Epithelial cell of prostate (primary cell): Measurements from ENCODE around the gene ARHGAP40.

Experiments used
- DNase-seq: peaks from one replicate; pipeline ENCODE4 v3.0.0-alpha.2; 2011; ENCODE audit warnings: low read depth, low spot score
- H3K27ac ChIP-seq: fragments of 450-650 bp; 2 replicates; pipeline ENCODE4 v1.5.1; 2017; ENCODE audit warnings: mild to moderate bottlenecking

The ARHGAP40 gene

GRCh38 chr20:38616457-38616856 lies 14.8 kb downstream of the ARHGAP40 start:
- no peak for DNase-seq
- H3K27ac ChIP-seq: peak overlapping the region; percentile 76

- DNase-seq: peak; percentile 56
- H3K27ac ChIP-seq: peak overlapping the region; percentile 76
These were observed 15.6 kb downstream of the ARHGAP40 start for GRCh38 chr20:38617011-38617829.

GRCh38 chr20:38617830-38618196 lies 16.2 kb downstream of the ARHGAP40 start:
- DNase-seq: no peak
- peak overlapping the region; percentile 76 for H3K27ac ChIP-seq

- no peak for DNase-seq
- no peak overlapping the region for H3K27ac ChIP-seq
These were observed 18.8 kb downstream of the ARHGAP40 start for GRCh38 chr20:38620441-38620840.

- no peak for DNase-seq
- no peak overlapping the region for H3K27ac ChIP-seq
These were observed 21.5 kb downstream of the ARHGAP40 start for GRCh38 chr20:38623061-38623460.

- no peak overlapping the region for H3K27ac ChIP-seq
- no peak for DNase-seq
These were observed 22.5 kb downstream of the ARHGAP40 start for GRCh38 chr20:38624084-38624483.

- H3K27ac ChIP-seq: no peak overlapping the region
- DNase-seq: no peak
These were observed 24.3 kb downstream of the ARHGAP40 start for GRCh38 chr20:38625896-38626295.

- no peak for DNase-seq
- no peak overlapping the region for H3K27ac ChIP-seq
These were observed 25.5 kb downstream of the ARHGAP40 start for GRCh38 chr20:38626921-38627659.

GRCh38 chr20:38628580-38629470 lies 27.2 kb downstream of the ARHGAP40 start:
- DNase-seq: no peak

GRCh38 chr20:38629979-38630378 lies 28.4 kb downstream of the ARHGAP40 start:
- no peak for DNase-seq
- peak overlapping the region; percentile 47 for H3K27ac ChIP-seq

More at GRCh38 chr20:38628580-38629470, 27.2 kb downstream of the ARHGAP40 start:
- H3K27ac ChIP-seq: no peak overlapping the region

- H3K27ac ChIP-seq: peak overlapping the region; percentile 47
- DNase-seq: no peak
These were observed 29.1 kb downstream of the ARHGAP40 start for GRCh38 chr20:38630727-38631126.

GRCh38 chr20:38631155-38632022 lies 29.8 kb downstream of the ARHGAP40 start:
- H3K27ac ChIP-seq: peak overlapping the region; percentile 47
- no peak for DNase-seq

- no peak for DNase-seq
- H3K27ac ChIP-seq: no peak overlapping the region
These were observed 32.0 kb downstream of the ARHGAP40 start for GRCh38 chr20:38633577-38634093.

GRCh38 chr20:38635721-38636288 lies 34.2 kb downstream of the ARHGAP40 start:
- no peak for DNase-seq
- no peak overlapping the region for H3K27ac ChIP-seq

- no peak for DNase-seq
These were observed 38.9 kb downstream of the ARHGAP40 start for GRCh38 chr20:38640521-38640920.

GRCh38 chr20:38642498-38642897 lies 40.9 kb downstream of the ARHGAP40 start:
- no peak overlapping the region for H3K27ac ChIP-seq
- DNase-seq: no peak

More at GRCh38 chr20:38640521-38640920, 38.9 kb downstream of the ARHGAP40 start:
- H3K27ac ChIP-seq: no peak overlapping the region

GRCh38 chr20:38644588-38645260 lies 43.1 kb downstream of the ARHGAP40 start:
- DNase-seq: no peak

GRCh38 chr20:38645351-38645750 lies 43.7 kb downstream of the ARHGAP40 start:
- H3K27ac ChIP-seq: no peak overlapping the region
- no peak for DNase-seq

More at GRCh38 chr20:38644588-38645260, 43.1 kb downstream of the ARHGAP40 start:
- no peak overlapping the region for H3K27ac ChIP-seq
